Measurements from ENCODE around the gene SHISA7.
"Not testable (repeated sequence)": the region's sequence is repeated elsewhere in the genome, so short reads cannot be mapped to it uniquely, and the experiment has no call there.

SHISA7 gene

DNA sequence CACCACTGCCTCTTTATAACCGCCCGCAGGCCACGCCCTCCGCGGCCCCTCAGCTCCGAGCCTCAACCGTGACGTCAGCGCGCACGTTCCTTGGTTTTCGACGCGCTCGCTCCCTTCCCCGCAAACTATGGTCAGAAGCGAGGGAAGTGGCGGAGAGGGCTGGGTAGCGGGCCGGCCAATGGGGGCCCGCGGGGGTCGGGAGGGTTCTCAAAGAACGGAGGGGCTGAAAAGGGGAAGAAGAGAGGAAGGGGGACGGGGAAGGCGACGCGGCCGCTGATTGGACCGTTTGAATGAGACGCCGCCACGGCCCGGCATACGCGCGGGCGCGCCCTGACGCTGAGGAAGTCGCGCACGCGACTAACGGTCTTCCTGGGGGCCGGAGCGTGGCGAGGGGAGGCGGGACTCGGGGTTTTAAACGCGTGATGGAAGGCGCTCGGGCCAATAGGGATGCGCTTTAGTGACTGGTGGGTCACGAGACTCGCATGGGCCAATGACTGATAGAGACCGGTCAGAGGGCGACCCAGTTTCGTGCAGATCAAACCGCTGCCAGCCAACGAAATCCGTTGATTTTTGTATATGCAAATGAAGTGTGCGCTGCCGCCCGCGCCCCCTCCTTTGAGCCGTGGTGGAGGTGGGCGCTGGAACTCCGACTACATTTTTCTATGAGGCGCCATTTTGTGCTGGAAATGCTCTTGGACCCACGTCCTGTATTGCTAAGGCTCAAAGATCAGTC, 35.1 kb downstream of the SHISA7 start:
- TF ChIP-seq, protein P1, sequence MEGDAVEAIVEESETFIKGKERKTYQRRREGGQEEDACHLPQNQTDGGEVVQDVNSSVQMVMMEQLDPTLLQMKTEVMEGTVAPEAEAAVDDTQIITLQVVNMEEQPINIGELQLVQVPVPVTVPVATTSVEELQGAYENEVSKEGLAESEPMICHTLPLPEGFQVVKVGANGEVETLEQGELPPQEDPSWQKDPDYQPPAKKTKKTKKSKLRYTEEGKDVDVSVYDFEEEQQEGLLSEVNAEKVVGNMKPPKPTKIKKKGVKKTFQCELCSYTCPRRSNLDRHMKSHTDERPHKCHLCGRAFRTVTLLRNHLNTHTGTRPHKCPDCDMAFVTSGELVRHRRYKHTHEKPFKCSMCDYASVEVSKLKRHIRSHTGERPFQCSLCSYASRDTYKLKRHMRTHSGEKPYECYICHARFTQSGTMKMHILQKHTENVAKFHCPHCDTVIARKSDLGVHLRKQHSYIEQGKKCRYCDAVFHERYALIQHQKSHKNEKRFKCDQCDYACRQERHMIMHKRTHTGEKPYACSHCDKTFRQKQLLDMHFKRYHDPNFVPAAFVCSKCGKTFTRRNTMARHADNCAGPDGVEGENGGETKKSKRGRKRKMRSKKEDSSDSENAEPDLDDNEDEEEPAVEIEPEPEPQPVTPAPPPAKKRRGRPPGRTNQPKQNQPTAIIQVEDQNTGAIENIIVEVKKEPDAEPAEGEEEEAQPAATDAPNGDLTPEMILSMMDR (IDR thresholded peaks at IDR 0.05; ENCODE audit: insufficient read depth, missing control alignments), result no peak
- FAIRE-seq, result no peak
- DNase-seq (ENCODE audit: insufficient read length, low spot score), result peak; percentile 96

DNA sequence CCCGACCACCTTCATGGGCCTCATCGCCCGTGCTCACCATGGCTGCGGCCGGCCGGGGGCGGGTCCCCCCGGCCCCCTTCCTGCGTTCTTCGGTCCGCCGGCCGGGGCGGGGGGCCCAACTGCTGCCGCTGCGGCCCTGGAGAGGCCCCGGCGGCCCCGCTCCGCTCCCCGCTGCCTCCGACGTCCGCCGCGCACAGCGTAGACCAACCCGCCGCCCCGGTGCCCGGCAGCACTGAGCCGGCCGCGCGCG, 35.6 kb downstream of the SHISA7 start, which contains the start of gene UBE2S:
Gene UBE2S (minus strand): TSS at position 239 of the 250 bp plus-strand sequence. CDS start 199 bp downstream, at position 40.
- not testable (repeated sequence) for FAIRE-seq; DNase-seq (ENCODE audit: insufficient read length, low spot score)

DNA sequence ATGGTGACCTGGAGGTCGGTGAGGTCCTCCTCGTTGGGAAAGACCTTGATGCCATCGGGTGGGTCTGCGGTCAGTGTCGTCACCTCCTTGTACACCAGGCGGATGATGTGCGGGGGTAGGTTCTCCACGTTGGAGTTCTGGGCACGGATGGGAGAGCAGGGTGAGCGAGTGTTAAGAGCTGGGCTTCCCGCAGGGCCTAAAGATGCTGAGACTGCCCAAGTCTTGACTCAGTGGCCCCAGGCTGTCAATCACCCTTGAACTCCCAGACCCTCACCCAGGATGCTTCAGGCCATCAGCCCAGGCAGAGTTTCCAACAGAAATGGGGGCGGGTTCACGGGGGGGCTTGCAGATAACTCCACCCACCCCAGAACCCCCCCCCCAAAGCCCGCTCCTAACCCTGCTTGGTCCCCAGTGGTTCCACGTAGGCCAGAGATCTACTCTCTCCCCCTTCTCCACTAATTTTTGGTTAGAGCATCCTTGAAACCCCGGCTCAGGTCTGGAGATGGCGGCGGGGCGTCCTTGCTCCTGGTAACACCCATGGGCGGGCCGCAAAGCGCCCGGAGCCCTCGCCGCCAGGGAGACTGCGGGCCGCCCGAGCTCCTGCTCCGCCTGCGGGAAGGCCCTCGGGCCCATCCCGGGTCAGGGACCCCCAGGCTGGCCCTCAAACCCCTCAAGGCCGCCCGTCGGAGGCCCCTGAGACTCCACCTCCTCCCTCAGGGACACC, 36.1 kb downstream of the SHISA7 start:
- TF ChIP-seq, protein P1 (IDR thresholded peaks at IDR 0.05; ENCODE audit: insufficient read depth, missing control alignments), result no peak
- no peak for DNase-seq (ENCODE audit: insufficient read length, low spot score)

DNA sequence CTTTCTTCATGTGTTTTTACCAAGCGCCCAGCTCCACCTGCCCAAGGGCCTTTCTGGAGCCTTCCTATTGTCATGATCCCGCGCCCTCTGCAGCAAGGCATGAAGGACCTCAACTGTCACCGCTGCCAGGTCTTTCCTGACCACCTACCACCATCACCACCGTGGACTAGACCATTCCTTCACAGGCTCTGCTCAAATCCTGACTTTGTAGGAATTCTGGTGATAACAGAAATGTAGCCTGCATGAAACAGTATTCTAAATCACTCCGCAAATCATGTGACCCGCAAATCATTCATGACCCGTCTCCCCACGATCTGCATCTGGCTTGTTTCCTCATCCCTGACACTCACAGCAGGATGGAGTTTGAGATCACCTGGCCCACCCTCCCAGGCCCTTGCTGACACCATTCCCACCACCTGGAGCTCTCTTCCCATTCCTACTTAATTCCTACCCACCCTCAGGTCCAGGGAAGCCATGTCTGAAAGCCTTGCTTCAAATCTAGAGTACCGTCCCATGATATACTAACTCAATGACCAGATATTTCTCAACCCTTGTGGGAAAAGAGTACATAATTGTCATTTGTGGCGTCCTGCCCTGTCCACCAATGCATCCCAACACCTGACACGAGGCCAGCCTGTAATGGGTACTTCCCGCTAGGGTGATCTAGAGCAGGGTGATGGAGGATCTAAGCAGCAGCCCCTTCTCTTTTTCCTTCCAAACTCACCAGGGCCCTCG, 36.8 kb downstream of the SHISA7 start:
- FAIRE-seq, result no peak
- TF ChIP-seq, protein P1 (IDR thresholded peaks at IDR 0.05; ENCODE audit: insufficient read depth, missing control alignments), result no peak
- DNase-seq (ENCODE audit: insufficient read length, low spot score), result no peak

More for the DNA sequence above, 36.1 kb downstream of the SHISA7 start:
- no peak for FAIRE-seq

DNA sequence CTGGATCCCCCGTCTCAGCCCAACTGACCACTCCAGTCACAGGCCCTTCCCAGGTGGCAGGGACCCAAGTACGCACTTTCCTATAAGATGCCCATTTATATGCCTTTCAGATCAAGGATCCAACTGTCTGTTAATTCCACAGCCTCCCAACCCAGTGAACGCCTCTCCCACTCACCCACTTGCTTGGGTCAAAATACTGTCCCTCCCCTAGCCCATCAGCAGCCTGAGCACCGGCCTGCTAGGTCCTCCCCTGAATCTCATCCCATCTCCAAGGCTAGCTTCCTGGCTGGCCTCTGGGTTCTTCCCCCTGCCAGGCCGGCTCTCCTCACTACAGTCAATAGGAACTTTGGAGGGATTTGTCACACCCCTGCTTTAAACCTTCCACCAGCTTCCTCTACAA, 37.5 kb downstream of the SHISA7 start:
- TF ChIP-seq, protein P1 (IDR thresholded peaks at IDR 0.05; ENCODE audit: insufficient read depth, missing control alignments), result no peak
- no peak for FAIRE-seq
- no peak for DNase-seq (ENCODE audit: insufficient read length, low spot score)

DNA sequence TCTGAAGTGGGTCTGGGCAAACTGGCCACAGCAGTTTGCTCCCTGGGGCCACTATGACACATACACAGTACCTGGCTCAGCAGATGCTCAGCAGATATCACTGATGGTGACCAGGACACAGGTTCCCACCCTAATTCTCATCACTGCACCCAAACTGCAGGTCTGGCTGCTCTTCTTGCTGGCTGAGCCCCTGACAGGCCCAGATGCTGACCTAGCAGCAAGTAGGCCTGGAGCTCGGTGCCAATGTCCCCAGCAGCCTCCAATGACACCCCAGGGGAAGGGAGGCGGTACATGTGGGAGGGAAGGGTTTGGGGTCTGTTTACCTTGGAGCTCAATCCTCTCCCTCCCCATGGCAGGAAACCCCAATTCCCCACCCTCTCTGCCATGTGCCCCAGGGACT, 40.6 kb downstream of the SHISA7 start:
- no peak for FAIRE-seq
- TF ChIP-seq, protein P1 (IDR thresholded peaks at IDR 0.05; ENCODE audit: insufficient read depth, missing control alignments), result no peak
- no peak for DNase-seq (ENCODE audit: insufficient read length, low spot score)

DNA sequence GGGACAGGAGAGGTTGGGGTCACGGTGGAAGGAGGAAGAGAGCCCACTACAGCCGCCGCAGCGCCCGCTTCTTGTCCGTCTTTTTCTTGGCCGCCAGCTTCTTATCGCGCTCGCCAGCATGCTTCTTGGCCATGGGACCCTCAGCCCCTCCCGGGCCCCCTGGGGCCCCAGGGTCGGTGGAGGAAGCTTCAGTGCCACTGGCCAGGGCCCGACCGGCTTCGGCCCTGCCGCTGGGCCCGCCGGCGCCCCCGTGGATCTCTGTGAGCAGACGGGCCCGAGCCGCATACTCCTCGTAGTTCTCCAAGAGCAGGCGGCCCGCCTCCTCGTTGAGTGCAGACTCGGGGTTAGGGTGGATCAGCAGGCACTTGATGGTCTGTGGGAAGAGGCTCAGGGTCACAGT, 41.7 kb downstream of the SHISA7 start:
- not testable (repeated sequence) for FAIRE-seq; DNase-seq (ENCODE audit: insufficient read length, low spot score)

Measured in D721Med (cell line).